SHP77 (cell line): ENCODE data around the gene PAPOLB.

Experiments
- DNase-seq, 2 experiments: peaks; one replicate each; lab custom pipeline; 2025; lab: John Stamatoyannopoulos, UW

The PAPOLB gene

GRCh38 chr7:4878336-4879335 lies 16.8 kb upstream of the PAPOLB start:
- DNase-seq = no peak

- no peak for DNase-seq
Observed at GRCh38 chr7:4876586-4876985, 14.8 kb upstream of the PAPOLB start.

- DNase-seq = no peak
Observed at GRCh38 chr7:4875391-4875790, 13.6 kb upstream of the PAPOLB start.

DNA sequence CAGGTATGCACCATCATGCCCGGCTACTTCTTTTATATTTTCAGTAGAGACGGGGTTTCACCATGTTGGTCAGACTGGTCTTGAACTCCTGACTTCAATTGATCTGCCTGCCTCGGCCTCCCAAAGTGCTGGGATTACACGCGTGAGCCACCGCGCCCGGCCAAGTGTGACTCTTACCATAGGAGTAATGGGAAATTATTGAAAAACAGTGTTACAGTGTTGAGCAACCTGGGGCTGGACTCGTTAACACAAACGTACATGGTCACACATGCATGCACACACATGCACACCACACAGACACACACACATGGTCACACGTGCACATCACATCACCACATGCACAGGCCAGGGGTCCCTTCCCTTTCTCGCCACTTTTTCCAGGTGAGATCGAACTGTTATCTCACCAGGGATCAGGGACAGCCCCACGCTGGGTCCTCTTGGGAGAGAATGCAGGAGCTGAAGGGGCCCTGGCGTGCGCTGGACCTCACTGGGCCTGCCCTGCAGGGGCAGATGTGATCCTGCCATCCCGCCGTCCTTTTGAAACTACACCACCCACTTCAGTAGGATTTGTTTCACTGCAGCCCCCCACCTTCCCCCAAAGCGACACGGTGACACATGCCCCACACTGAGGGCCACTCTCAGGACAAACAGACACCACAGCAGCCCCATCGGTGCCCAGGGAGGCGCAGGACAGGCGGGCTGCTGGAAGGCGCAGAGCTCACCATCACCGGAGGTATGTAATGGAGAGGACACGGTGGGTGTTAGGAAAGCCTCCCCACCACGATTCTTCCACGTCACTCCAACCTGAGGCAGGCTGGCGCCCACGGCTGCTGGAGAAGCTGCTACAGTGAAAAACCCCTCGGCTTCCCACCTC lies 11.5 kb upstream of the PAPOLB start:
- no peak for DNase-seq

GRCh38 chr7:4871930-4872675 lies 10.3 kb upstream of the PAPOLB start:
- DNase-seq = no peak

DNA sequence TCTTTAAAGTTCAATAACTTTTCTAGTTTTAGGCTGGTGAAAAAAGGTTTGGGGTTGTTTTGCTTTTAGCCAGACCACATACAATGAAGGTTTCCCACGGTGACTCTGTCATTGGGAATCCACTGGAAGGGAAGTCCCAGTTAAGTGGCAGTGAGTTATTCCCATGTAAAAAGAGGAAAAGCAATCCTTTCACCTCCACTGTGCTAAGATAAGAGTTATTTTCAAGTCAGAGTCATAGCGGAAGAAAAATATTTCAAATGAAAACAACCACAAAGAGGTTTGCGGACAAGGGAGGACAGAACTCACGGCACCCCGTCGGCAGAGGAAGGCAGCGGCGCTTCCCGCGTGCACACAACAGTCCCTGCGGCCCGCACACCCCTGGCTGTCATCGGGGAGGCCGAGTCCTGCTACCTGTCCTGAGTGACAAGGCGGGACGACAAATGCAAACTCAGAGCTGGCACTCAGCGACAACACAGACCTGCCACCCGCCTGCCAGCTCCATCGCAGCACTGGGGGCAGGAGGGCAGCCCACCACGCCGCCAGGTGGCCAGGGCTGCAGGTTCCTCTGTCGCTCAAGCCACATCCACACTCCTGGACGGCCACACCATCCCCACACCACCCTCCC lies 9.3 kb upstream of the PAPOLB start:
- no peak for DNase-seq

GRCh38 chr7:4868493-4868892 lies 6.7 kb upstream of the PAPOLB start:
- DNase-seq = no peak

- no peak for DNase-seq
Observed at GRCh38 chr7:4866528-4867496, 5.0 kb upstream of the PAPOLB start.

DNA sequence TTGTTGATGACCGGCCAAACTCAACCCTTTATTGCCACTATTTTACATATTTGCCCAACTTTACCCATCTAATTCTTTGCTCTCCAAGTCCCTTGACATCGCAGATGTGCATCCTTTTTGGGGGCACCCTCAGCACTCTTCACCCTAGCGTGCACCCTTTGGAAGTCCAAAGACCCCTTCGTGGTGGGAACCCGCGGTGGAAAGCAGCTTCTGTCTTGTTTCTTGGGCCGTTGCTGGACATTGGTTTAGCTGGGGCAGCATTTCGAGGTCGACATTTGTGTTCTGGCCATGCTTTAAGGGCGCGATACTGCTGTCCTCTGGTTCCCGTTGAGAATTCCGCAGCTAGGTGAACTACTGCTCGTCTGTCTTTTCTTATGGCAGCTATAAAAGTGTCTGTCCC lies 326 bp upstream of the PAPOLB start:
- DNase-seq = no peak

- DNase-seq = no peak
Observed at GRCh38 chr7:4861227-4861626, 603 bp downstream of the PAPOLB start.

DNA sequence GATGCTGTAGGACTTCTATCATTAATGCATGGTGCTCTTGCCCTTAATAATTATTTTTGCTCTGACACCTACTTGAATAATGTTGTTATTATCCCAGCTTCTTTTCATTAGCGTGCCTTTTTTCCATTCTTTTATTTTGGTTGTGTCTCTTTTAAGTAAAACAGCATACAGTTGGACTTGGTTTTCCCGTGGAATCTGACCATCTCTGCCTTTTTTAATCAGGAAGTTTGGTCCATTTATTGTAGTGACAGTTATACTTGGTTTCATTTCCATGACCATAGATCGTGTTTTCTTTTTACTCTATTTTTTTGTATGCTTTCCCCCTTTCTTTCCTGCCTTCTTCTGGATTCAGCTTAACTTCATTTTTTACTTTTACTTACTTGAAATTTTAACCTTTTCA lies 4.6 kb downstream of the PAPOLB start:
- no peak for DNase-seq

GRCh38 chr7:4856336-4857057 lies 5.3 kb downstream of the PAPOLB start:
- DNase-seq = peak; percentile 37 to 67

- DNase-seq = no peak
Observed at GRCh38 chr7:4854916-4855315, 6.9 kb downstream of the PAPOLB start.

DNA sequence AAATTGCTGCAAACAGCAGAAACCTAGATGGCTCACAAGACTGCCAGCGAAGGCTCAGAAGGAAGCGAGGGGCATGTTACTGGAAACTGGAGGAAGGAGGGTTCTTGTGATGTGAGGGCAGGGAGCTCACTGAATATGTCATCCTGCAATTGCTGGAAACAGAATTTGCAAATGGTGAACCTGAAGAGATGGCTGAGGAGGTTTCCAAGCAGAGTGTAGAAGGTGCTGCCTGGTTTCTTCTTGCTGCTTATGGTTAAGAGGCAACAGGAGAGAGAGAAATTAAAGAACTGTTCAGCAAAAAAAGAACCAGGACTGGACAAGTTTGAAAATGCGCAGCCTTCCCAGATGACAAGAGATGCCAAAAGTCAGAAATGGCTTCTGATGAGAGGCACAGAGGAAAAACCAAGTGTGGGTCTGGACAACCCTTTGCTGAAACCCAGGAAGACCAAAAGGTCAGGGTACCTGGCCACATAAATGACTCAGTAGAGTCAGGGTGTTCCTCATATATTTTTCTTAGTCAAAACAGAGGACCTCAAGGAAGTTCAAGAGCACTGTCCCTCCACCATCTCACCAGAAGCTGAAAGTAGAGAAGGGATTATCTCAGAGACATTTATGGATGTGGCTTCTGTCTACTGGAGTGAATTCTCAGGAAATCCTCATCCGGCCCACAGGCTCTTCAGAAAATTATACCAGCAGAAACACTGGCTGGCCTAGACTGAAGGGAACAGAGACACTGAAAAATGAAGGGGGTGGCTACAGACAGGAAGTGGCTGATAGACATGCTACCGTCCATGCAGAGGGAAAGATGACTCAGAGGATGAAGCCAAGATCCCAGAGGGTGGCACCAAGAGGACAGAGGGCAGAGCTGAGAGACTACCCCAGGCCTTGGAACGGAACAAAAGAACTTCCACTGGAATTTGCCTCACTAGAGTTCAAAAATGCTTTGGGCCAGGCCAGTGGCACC lies 10.1 kb downstream of the PAPOLB start:
- DNase-seq = no peak

DNA sequence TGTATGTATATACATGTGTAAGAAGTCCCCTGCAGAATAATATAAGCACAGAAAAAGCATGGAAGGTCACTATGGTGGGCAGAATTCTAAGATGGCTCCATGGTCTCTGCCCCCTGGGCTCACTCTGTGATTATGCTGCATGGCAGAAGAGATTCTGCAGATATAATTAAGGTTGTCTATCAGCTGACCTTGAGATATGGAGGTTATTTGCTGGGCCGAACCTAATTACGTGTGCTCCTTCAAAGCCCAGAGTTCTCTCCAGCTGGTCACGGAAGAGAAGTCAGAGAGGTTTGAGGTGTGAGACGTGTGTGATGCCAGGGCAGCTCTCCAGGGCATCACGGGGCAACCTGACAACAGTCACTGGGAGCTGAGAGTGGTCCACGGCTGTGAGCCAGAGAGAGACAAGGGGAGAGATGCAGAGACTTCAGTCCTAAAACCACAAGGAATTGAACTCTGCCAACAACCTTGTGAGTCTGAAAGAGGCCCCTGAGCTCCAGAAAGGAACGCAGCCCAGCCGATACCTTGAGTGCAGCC lies 11.5 kb downstream of the PAPOLB start:
- DNase-seq = no peak

GRCh38 chr7:4849390-4849789 lies 12.4 kb downstream of the PAPOLB start:
- DNase-seq = peak; percentile 53 to 70

DNA sequence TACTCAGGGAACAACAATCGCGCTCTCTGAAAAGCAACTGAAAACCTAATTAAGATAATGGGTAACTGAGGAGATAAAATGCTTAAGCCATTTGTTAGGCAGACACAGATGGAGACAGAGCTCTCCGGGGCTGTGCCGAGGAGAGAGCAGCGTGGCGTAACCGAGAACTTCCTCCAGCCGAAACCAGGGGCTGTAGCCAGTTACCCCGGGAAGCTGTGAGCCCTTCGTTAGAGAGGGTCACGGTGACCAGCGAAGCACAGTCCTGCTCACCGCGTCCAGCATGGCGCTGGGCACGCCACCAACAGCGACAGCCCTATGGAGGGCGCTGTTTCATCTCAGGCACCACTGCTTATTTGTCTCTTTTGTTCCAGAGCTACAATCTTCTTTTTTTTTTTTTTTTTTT lies 16.1 kb downstream of the PAPOLB start:
- no peak for DNase-seq
